GM19328 (cell line): ENCODE measurements around the gene CFAP57.

Source experiments
- ATAC-seq: cut with Tn5 transposase; IDR thresholded peaks from one replicate; pipeline ENCODE4 v1.9.1; 2021; ENCODE audit warnings: mild to moderate bottlenecking, moderate library complexity; ENCODE audit not compliant: unreplicated experiment

CFAP57 gene

GRCh38 chr1:43274125-43274803 is 102.1 kb downstream of the CFAP57 start:
- ATAC-seq: no peak

GRCh38 chr1:43274804-43275180 is 102.7 kb downstream of the CFAP57 start:
- ATAC-seq: no peak

GRCh38 chr1:43275826-43276620 is 103.9 kb downstream of the CFAP57 start:
- no peak for ATAC-seq

- no peak for ATAC-seq
Observed at GRCh38 chr1:43276673-43277072, 104.5 kb downstream of the CFAP57 start.

DNA sequence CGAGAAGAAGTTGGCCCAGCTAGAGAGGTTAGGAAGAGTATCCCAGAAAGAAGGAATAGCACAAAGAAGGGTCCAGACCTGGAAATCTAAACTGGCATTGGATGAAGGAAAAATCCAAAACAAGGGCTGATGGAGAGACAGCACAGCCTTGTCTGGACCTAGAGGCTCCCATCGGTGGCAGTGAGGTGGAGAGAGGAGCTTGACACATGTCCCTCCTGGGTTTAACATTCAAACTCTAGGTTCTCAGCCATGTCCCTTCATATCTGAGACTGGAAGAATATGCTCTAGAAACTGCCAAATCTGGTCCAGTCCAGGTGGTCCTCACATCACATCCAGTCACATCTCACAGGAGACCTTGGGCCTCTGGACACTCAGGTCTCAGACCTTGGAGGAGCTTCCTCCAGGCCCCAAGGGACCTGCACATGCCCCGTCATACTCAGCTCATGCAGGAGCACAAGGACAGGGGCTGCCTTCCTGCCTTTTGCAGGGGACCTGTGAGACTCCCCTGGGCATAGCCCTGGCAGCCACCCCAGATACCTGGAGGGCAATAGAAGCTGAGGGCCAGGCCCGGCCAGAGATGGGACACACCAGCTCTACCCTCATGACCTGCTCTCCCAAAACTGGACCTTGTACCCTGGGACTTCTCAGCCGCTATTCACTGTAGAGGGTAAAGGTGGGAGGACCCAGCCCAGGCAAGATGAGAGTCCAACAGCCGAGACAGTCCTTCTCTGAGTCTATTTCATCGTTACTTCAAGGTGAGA is 105.2 kb downstream of the CFAP57 start:
- no peak for ATAC-seq

DNA sequence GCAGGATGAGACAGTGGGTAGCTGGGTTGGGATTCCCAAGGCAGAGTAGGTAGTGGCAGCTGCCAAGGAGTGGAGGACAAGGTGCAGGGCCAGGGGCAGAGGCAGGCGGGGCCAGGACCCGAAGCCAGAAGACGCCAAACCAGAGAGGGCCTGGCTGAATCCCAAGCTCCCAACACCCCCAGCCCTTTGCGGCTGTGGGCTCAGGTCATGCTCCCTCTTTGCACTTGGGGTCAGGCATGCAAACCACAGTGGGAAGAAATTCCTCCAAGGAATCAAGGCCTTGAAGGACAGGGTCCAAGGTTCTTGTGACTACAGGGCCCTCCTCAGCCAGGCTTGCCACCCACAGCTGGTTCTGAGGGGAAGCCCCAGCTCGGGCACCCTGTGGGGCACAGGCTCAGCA is 107.0 kb downstream of the CFAP57 start:
- no peak for ATAC-seq

DNA sequence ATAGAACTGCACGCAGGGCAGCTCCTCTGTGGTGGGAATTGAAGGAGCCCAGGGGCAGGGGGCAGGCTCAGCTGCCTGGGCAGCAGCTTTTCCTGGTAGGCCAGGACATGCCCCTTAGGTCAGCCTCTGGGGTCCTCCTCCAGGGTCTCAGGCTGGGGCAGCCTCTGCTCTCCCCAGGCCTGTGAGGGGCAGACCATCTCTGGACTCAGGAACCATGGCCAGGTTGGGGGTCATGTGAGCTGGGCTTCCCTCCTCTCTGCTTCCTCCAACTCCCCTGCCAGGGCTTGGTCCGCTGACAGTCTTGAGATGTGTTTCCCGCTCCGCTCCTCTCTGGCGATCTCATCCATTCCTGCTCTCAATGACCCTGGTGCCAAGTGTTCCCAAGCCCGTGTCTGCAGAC is 107.5 kb downstream of the CFAP57 start:
- no peak for ATAC-seq

GRCh38 chr1:43280692-43281091 is 108.6 kb downstream of the CFAP57 start:
- no peak for ATAC-seq

DNA sequence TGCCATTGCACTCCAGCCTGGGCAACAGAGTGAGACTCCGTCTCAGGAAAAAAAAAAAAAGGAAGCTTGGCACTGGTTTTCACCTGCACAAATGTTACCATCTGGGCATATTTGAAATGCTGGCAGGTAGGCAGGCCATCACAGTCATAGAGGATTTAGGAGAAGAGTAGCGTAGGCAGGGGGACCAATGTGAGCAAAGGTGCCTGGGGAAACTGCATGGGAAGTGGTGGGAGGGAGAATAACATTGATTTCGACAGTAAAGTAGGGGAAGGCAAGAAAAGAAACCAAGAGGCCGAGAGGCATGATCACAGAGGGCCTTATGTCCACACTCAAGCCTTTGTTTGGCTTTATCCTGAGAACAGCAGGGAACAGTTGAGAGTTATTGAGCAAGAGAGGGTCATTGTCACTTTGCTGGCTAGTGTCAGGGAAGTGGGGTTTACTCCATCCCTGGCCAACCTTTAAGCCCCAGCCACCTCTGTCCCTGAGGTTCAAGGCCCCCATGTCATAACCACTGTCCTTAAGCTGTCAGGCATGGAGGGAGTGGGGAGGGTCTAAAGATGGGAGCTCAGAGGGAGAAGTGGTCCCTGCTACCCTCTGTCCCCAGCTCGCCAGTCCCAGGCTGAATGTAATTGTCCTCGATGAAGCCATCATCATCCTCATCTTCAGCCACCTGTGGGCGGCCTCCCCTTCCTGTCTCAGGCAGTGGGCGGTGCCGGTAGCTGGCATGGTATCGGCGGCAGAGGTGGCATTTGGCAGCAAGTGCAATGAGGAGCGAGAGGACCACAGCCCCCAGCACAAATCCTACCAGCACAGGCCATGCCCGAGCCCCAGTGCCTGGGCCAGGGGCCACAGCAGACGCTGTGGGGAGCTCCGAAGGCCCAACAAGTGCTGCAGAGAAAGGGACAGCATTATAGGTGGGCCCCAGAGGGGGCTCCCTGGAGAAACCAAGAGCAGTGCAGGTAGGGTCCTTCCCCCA is 110.4 kb downstream of the CFAP57 start:
- ATAC-seq: no peak

- no peak for ATAC-seq
Observed at GRCh38 chr1:43284065-43284464, 111.9 kb downstream of the CFAP57 start.

GRCh38 chr1:43284546-43285110 is 112.5 kb downstream of the CFAP57 start:
- ATAC-seq: no peak

- ATAC-seq: no peak
Observed at GRCh38 chr1:43285269-43285990, 113.3 kb downstream of the CFAP57 start, which contains the start of gene C1orf210. TSS of gene C1orf210 (minus strand) at chr1:43285581. CDS start at chr1:43283270, 2,311 bp downstream.

DNA sequence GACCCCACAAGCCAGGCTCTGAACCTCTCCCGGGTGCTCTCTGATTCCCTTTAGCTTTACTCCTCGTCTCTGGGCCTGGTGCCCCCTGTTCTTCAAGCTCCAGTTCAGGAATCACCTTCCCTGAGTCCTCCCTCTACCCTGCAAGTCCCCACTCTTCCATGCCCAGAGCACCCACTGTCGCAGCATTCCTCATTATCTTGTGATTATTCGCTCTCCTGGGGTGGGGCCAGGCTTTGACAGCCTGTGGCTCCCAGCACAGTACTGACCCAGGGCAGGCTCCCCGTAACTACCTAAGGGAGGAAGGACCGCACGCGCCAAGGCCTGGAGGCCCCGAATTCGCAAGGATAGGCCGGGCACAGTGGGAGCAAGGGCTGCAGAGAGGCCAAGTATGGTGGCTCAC is 114.0 kb downstream of the CFAP57 start:
- no peak for ATAC-seq

GRCh38 chr1:43286533-43286932 is 114.4 kb downstream of the CFAP57 start:
- ATAC-seq: no peak

GRCh38 chr1:43288058-43288784 is 116.1 kb downstream of the CFAP57 start:
- ATAC-seq: no peak

GRCh38 chr1:43288785-43289706 is 116.9 kb downstream of the CFAP57 start:
- no peak for ATAC-seq

GRCh38 chr1:43292216-43292615 is 120.1 kb downstream of the CFAP57 start:
- no peak for ATAC-seq

DNA sequence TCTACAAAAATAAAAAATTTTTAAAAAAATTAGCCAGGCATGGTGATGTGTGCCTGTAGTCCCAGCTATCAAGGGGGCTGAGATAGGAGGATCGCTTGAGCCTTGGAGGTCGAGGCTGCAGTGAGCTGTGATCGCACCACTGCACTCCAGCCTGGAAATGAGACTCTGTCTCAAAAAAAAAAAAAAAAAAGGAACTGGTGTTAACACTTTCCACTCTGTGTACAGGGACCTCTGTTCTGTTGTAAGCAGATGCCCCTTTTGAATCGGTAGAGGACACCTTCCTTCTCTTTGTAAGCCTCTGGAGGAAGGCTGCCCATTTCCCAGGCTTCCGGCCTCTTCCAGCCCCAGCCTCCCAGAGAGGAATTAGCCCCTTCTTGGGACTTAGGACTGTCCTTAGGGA is 120.5 kb downstream of the CFAP57 start:
- ATAC-seq: no peak
